GM18526 (cell line): Measurements from ENCODE around the gene RASSF5.

ENCODE experiments used
- POLR2A ChIP-seq: IDR thresholded peaks from 3 replicates; pipeline ENCODE4 v1.6.1; 2011; ENCODE audit not compliant: insufficient read length; ENCODE audit errors: extremely low read depth

Gene RASSF5

GRCh38 chr1:206487970-206488369 is 19.4 kb upstream of the RASSF5 start:
- TF ChIP-seq POLR2A: no peak

GRCh38 chr1:206488466-206488865 is 18.9 kb upstream of the RASSF5 start:
- no peak for TF ChIP-seq POLR2A

GRCh38 chr1:206489980-206490770 is 17.2 kb upstream of the RASSF5 start:
- no peak for TF ChIP-seq POLR2A

DNA sequence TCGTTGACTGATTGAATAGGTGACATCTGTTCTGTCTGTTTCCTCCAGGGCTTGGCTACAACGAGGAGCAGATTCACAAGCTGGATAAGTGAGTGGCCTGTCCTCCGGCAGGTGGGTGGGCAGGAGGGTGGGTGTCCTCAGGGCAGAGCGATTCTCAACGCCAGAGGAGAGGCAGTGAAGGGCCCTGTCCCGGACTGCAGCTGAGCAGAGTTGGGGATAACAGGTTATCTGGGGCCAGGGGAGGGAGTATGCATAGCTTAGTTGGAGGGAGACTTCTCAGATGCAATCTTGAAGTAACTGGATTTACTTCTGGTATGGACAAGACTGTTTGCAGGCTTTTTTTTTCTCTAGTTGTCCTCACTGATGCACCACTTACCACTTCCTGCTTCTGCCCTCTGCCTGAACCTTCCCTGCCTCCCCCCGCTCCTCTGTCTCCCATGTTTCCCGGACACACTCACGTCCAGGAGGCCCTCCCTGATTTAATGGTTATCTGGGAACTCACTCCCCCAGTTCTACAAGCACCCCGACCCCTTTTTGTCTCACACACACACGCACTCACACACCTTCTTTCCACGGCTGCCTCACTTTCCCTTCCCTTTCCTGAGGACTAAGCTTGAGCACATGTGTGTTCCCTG is 16.4 kb upstream of the RASSF5 start:
- no peak for TF ChIP-seq POLR2A

- no peak for TF ChIP-seq POLR2A
These were observed 15.7 kb upstream of the RASSF5 start for GRCh38 chr1:206491616-206492015.

- no peak for TF ChIP-seq POLR2A
These were observed 14.7 kb upstream of the RASSF5 start for GRCh38 chr1:206492589-206492988.

- TF ChIP-seq POLR2A: no peak
These were observed 14.1 kb upstream of the RASSF5 start for GRCh38 chr1:206493279-206493678.

- TF ChIP-seq POLR2A: no peak
These were observed 12.3 kb upstream of the RASSF5 start for GRCh38 chr1:206495011-206495461.

DNA sequence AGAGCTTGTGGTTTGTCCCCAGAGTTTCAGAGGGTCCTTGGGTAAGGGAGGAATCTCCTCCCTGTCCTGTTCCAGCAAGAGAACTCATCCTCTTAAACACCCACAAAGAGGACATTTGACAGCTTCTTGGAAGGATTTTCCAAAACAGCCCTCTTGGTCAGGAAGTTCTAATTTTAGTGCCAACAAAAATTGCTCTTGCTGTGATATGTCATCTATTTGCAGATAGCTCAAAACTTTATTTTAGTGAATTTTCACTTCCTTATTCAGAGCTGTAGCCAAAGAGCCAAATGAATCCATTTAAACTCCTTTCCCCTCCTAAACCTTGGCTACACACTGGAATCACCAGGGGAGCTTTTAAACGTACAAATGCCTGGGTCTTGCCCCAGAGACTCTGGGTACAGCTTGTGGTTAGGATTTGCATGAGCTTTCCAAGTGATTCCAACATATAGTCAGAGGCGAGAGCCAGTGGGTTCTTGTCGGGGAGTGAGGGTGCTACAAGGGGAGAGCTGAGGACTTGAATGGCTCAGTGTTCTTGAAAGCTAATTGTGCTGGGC is 11.8 kb upstream of the RASSF5 start:
- TF ChIP-seq POLR2A: no peak

GRCh38 chr1:206496131-206496793 is 11.1 kb upstream of the RASSF5 start:
- TF ChIP-seq POLR2A: peak; percentile 9

GRCh38 chr1:206497363-206497762 is 10.0 kb upstream of the RASSF5 start:
- TF ChIP-seq POLR2A: no peak

DNA sequence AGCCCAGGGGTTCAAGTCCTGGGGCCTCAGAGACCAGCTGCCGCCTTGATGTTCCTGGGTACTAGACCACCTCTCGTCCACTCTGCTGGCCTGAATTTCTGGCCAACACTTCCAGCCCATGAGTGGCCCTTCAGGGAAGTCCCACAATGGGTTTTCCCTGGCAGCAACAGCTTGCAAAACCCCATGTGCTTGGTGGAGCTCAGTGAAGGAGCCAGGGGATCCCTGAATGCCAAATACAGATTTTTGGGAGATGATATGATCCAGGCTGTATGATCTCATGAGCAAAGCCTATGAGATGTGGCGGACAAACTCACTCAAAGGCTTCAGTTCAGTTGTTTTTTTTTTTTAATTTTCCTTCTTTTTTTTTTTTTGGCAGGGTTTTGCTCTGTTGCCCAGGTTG is 9.6 kb upstream of the RASSF5 start:
- TF ChIP-seq POLR2A: no peak

- no peak for TF ChIP-seq POLR2A
These were observed 8.6 kb upstream of the RASSF5 start for GRCh38 chr1:206498685-206499084.

DNA sequence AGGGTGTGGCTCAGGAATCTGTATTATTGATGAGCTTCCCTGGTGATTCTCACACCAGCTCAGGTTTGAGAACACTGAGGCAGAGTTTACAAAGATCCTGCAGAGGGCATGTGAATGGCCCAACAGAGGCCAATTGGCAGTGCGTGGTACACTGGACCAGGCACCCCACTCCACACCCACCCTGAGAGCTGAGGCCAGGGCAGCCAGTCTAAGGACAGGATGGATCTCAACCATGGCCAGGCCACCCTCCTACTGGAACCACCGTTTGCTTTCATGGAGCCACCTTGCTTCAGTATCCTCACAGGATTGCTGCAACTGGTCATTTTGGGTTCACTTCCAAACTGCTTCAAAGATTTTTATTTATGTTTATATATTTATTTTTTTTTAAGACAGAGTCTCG is 7.3 kb upstream of the RASSF5 start:
- no peak for TF ChIP-seq POLR2A

DNA sequence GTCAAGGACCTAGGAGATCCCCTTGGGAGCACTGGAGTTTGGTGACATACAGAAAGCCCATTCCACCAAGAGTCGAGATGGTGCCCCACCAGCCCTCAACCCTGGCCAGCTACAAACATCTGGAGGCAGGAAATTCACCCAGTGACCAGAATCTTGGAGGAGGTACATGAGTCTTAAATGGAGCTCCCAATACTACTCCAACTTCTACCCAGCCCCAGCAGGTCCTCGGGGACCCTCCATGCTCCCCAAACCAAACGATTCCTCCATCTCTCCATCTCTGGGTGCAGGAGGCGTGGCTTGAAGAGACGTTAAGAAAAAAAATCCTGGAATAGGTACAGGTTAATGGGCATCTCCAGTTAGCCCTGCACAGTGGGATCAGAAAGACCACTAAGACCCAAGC is 5.5 kb upstream of the RASSF5 start:
- TF ChIP-seq POLR2A: no peak

- no peak for TF ChIP-seq POLR2A
These were observed 4.9 kb upstream of the RASSF5 start for GRCh38 chr1:206502403-206502802.
